HG03135 (cell line): Measurements from ENCODE around the gene PRR13.

Source experiments
- ATAC-seq: cut with Tn5 transposase; IDR thresholded peaks from one replicate; pipeline ENCODE4 v1.9.1; 2021; ENCODE audit warnings: mild to moderate bottlenecking, moderate library complexity; ENCODE audit not compliant: unreplicated experiment

The PRR13 gene

GRCh38 chr12:53492188-53492587 is 50.7 kb downstream of the PRR13 start:
- no peak for ATAC-seq

- peak; percentile 90 for ATAC-seq
Observed at GRCh38 chr12:53492830-53493609, 51.5 kb downstream of the PRR13 start.

- no peak for ATAC-seq
Observed at GRCh38 chr12:53493610-53494391, 52.3 kb downstream of the PRR13 start.
